ENCODE results near the gene IL6ST.
"Not testable (repeated sequence)": the region's sequence is repeated elsewhere in the genome, so short reads cannot be mapped to it uniquely, and the experiment has no call there.

Gene IL6ST

DNA sequence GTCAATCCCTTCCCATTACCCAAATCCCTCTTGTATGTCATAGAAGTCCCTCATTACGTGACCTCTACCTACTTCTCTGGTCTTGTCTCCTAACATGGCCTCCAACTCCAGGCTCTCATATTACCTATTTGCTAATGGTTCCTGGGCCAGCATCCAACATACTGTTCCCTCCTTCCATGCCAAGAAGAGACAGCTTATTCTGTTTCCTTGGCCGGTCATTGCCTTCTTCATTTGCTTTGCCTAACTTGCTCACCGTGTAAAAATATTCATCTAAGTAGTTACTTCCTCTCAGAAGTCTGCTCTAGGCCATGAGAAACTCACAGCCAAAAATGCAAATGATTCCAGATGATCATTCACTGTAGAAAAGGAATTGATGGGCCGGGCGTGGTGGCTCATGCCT, 8.9 kb upstream of the IL6ST start:
- no peak for DNase-seq

- no peak for DNase-seq
These were observed 8.4 kb upstream of the IL6ST start for GRCh38 chr5:56003179-56003578.

DNA sequence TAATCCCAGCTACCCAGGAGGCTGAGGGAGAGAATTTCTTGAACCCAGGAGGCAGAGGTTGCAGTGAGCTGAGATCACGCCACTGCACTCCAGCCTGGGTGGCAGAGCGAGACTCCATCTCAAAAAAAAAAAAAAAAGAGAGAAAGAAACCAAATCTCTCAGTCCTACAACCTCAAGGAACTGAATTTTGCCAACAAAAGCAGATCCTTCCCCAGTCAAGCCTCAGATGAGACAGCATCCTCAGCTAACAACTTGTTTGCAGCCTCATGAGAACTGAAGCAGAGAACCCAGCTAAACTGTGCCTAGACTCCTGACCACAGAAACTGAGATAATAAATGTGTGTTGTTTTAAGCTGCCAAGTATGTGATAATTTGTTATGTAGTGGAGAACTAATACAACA, 7.5 kb upstream of the IL6ST start:
- DNase-seq, result no peak

GRCh38 chr5:56000221-56000620, 5.5 kb upstream of the IL6ST start:
- DNase-seq, result not testable (repeated sequence)

DNA sequence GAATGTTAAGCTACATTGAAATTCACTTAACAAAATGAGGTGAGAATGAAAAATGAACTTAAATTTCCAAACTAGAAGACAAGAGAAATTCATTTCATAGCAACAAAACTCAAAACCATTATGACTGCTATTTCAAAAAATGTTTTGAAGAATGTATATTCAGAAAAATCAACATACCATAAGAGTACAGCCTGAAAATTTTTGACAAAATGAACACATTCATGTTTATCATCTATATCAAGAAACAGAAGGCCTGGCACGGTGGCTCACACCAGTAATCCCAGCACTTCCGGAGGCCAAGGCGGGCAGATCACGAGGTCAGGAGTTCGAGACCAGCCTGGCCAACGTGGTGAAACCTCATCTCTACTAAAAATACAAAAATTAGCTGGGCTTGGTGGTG, 4.2 kb upstream of the IL6ST start:
- no peak for DNase-seq

- DNase-seq, result no peak
These were observed 3.1 kb upstream of the IL6ST start for GRCh38 chr5:55997742-55998351.

GRCh38 chr5:55994998-55995914, 493 bp upstream of the IL6ST start:
- peak; percentile 28 for DNase-seq

DNA sequence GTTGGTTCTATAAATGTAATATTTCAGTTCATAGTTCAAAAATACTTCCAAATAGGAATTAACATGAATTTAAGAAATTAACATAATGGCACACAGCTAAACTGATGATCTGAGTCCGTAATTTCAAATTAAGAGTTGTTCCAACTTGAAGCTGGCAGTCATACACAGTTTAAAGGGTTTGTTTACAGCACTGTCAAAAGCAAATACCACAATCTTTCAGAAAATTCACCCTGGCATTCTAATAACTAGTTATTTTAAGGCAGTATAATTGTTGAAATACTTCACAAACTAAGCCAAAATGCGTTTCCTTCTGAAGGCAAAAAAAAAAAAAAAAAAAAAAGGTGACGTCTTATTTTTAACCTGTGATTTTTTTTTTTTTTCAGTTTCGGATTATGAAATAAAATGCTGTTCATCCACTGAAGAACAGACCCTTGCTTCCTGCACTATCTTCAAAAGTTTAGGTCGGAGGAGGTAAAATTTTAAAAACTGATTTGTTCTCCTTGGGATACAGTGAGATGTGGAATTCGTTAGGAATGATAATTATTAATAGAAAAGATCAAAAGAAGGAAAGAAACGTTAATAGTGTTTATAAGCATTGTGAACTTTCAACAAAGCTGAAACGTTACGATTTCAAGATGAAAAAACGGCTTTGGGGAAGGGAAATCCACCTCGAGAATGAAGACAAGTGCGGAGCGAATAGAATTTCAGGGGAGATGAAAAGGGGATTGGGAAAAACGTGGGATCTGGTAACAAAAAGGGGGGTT, 850 bp downstream of the IL6ST start:
- no peak for DNase-seq

- no peak for DNase-seq
These were observed 1.8 kb downstream of the IL6ST start for GRCh38 chr5:55993013-55993412.

- DNase-seq, result no peak
These were observed 2.8 kb downstream of the IL6ST start for GRCh38 chr5:55991768-55992486.

- not testable (repeated sequence) for DNase-seq
These were observed 3.9 kb downstream of the IL6ST start for GRCh38 chr5:55990895-55991294.

DNA sequence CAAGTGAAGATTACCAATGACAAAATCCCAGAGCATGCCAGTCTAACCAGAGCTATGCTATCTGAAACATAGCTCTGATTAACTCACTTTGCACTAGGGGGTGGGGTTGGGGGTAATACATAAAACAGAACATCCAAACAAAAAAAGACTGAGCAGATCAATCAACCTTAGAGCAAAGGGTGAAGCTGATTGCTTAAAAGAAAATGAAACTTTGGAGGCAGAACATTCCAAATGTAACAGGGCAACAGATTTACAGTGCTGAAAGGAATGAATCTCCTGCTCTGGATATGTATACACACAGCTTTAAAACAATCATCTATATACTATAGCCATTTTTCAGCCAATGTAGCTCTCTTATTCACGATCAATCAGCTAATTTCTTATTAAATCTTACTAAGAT, 4.9 kb downstream of the IL6ST start:
- DNase-seq, result no peak

- DNase-seq, result no peak
These were observed 5.7 kb downstream of the IL6ST start for GRCh38 chr5:55988979-55989638.

GRCh38 chr5:55988428-55988827, 6.3 kb downstream of the IL6ST start:
- not testable (repeated sequence) for DNase-seq

GRCh38 chr5:55986931-55987330, 7.8 kb downstream of the IL6ST start:
- no peak for DNase-seq

DNA sequence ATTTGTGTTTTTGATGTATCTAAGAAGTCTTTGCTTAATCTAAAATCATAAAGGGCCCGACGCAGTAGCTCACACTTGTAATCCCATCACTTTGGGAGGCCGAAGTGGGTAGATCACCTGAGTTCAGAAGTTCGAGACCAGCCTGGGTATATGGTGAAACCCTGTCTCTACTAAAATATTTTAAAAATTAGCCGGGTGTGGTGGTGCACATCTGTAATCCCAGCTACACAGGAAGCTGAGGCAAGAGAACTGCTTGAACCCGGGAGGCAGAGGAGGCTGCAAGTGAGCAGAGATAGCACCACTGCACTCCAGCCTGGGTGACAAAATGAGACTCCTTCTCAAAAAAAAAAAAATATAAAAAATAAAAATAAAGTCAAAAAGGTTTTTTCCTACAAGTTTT, 9.6 kb downstream of the IL6ST start:
- DNase-seq, result no peak

GRCh38 chr5:55983986-55984385, 10.8 kb downstream of the IL6ST start:
- DNase-seq, result no peak

DNA sequence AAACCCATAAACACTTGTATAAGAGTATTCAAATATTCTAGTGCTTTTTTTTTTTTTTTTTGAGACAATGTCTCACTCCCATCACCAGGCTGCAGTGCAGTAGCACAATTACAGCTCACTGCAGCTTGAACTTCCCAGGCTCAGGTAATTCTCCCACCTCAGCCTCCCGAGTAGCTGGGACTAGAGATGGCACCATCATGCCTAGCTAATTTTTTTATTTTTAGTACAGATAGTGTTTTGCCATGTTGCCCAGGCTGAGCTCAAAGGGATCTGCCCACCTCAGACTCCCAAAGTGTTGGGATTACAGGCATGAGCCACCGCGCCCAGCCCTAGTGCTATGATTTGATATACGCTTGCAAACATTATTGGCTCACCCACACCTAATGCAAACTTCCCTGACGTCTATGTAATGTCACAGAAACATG, 11.8 kb downstream of the IL6ST start:
- DNase-seq, result no peak

DNA sequence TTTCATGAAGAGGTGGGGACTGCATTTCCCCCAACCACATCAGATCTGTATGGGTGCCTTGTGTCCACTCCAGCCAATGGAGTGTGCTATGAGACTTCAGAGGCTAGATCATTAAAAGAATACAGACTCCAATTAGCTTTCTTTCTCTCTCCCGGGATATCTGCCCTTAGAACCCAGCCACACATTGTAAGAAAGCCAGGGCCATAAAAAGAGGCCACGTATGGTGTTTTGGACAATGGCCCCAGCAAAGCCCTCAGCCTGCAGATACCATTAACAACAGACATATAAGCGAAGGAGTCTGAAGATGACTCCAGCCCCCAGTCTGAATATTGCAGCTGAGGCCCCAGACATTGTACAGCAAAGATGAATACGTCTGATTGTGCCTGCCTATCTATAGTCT, 21.5 kb downstream of the IL6ST start:
- no peak for DNase-seq

GRCh38 chr5:55969956-55970355, 24.8 kb downstream of the IL6ST start:
- no peak for DNase-seq

- DNase-seq, result no peak
These were observed 28.5 kb downstream of the IL6ST start for GRCh38 chr5:55966284-55966683.

DNA sequence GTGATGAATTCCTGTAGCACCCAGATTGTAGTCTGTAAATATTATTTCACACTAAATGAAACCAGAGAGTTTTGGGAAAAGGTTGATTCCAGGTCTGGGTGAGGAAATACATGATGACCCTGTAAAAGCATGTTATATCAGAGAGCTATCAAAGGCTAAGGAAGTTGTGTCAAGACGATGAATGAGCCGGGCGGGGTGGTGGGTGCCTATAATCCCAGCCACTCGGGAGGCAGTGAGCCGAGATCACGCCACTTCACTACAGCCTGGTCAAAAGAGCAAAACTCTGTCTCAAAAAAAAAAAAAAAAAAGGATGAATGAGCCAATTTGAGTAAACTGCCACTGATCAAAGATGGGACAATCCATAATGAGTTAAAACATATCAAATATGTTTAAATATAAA, 29.2 kb downstream of the IL6ST start:
- no peak for DNase-seq

Measured in NCI-H526 treated with DMSO at 0.1 percent for 48 hours (cell line).